GM12878 (cell line): Measurements from ENCODE around the gene IGHMBP2. TPM values are rescaled to one million over a fixed set of nuclear protein-coding genes. Genes with fewer than 3 reads are reported as not detected.

ENCODE experiments used
- ATAC-seq: fragments of 200-7000 bp; cut with Tn5 transposase; 3 replicates; pipeline ENCODE4 v1.9.1; 2020; ENCODE audit warnings: mild to moderate bottlenecking, moderate library complexity
- BruUV-seq: library from RNA; stranded (reverse); fragments of 400-500 nt; replicated peaks from 2 replicates; lab custom pipeline; 2021; lab: Mats Ljungman, UMichigan
- CTCF ChIA-PET: fragments of 300-600 bp; sonication (Branson Sonifier 250); formaldehyde crosslinking; extraction: SDS; loops from one replicate; lab custom pipeline; 2021; ENCODE audit warnings: inconsistent platforms; lab: Yijun Ruan, JAX
- POLR2A ChIA-PET: fragments of 350-600 bp; formaldehyde crosslinking; extraction: SDS; loops from one replicate; lab custom pipeline; 2021; ENCODE audit warnings: inconsistent platforms; lab: Charles Lee
- RAD21 ChIA-PET: fragments of 300-600 bp; sonication (Branson Sonifier 250); formaldehyde crosslinking; loops from one replicate; lab custom pipeline; 2023; ENCODE audit warnings: antibody characterized with exemption; ENCODE audit not compliant: unreplicated experiment; lab: Charles Lee
- SMC1A ChIA-PET: fragments of 300-600 bp; sonication (Branson Sonifier 250); formaldehyde crosslinking; loops from one replicate; lab custom pipeline; 2023; ENCODE audit not compliant: unreplicated experiment, uncharacterized antibody; lab: Charles Lee
- DNase-seq: peaks from one replicate; pipeline ENCODE4 v3.0.0-alpha.2; 2011; ENCODE audit warnings: low read depth, low spot score
- FAIRE-seq: peaks from 3 replicates; lab custom pipeline; 2011; peaks lifted over from hg19 to GRCh38; lab: Jason Lieb, UNC
- H2AFZ ChIP-seq: 2 replicates; pipeline ENCODE4 v1.6.0; 2011; ENCODE audit warnings: low read depth, low read length, control low read depth; ENCODE audit not compliant: control insufficient read depth
- H3K27ac ChIP-seq: 2 replicates; pipeline ENCODE4 v1.5.1; 2011; ENCODE audit warnings: control low read depth; ENCODE audit not compliant: control insufficient read depth, insufficient read depth
- H3K27me3 ChIP-seq, 2 experiments: replicated peaks in 1 of 2; 2 replicates each; pipeline versions ENCODE4 v1.6.0 to v1.6.1; 2011; ENCODE audit warnings: low read length in 1 of 2; ENCODE audit not compliant: control insufficient read depth in 2 of 2, insufficient read depth in 2 of 2
- H3K36me3 ChIP-seq, 2 experiments: 2 replicates each; pipeline ENCODE4 v1.5.1; 2011; ENCODE audit warnings: low read length in 1 of 2; ENCODE audit not compliant: control insufficient read depth in 2 of 2, insufficient read depth in 2 of 2
- H3K4me1 ChIP-seq: 2 replicates; pipeline ENCODE4 v1.6.1; 2011; ENCODE audit warnings: mild to moderate bottlenecking, low read length, moderate library complexity, mixed read lengths; ENCODE audit not compliant: control insufficient read depth, insufficient read depth
- H3K4me2 ChIP-seq: 2 replicates; pipeline ENCODE4 v1.6.0; 2011; ENCODE audit warnings: control low read depth; ENCODE audit not compliant: control insufficient read depth, insufficient read depth
- H3K4me3 ChIP-seq: fragments of 200-600 bp; sonication (generic); 2 replicates; pipeline ENCODE4 v1.5.1; 2016
- H3K79me2 ChIP-seq: 2 replicates; pipeline ENCODE4 v1.6.0; 2011; ENCODE audit warnings: low read length; ENCODE audit not compliant: control insufficient read depth, insufficient read depth
- H3K9ac ChIP-seq: 2 replicates; pipeline ENCODE4 v1.8.0; 2011; ENCODE audit warnings: low read length, control low read depth, mixed read lengths; ENCODE audit not compliant: control insufficient read depth, insufficient read depth
- H3K9me3 ChIP-seq: replicated peaks from 3 replicates; pipeline ENCODE4 v1.5.1; 2011; ENCODE audit warnings: mild to moderate bottlenecking, low read length; ENCODE audit not compliant: control insufficient read depth, insufficient read depth
- H4K20me1 ChIP-seq: 2 replicates; pipeline ENCODE4 v1.6.0; 2011; ENCODE audit not compliant: control insufficient read depth, insufficient read depth
- BHLHE40 ChIP-seq, 2 experiments: fragments of 450-650 bp in 1 of 2; IDR thresholded peaks; 2 replicates each; pipeline ENCODE4 v1.6.1; 2011 to 2017; ENCODE audit warnings: low read depth in 2 of 2, borderline replicate concordance in 1 of 2, improper control_type of control experiment in 1 of 2, low read length in 1 of 2, mild to moderate bottlenecking in 1 of 2
- CHD4 ChIP-seq: fragments of 200-600 bp; sonication (generic); IDR thresholded peaks from 2 replicates; pipeline ENCODE4 v1.6.1; 2016; ENCODE audit warnings: mild to moderate bottlenecking
- GATAD2B ChIP-seq: fragments of 450-650 bp; conservative IDR thresholded peaks from 2 replicates; pipeline ENCODE4 v1.6.1; 2017; ENCODE audit warnings: low read depth, mild to moderate bottlenecking, moderate library complexity
- HDAC2 ChIP-seq: fragments of 200-600 bp; sonication (generic); IDR thresholded peaks from 2 replicates; pipeline ENCODE4 v1.6.1; 2017
- NFXL1 ChIP-seq: fragments of 450-650 bp; IDR thresholded peaks from 2 replicates; pipeline ENCODE4 v1.6.1; 2017; ENCODE audit warnings: antibody characterized with exemption, mild to moderate bottlenecking, borderline replicate concordance
- SP1 ChIP-seq: IDR thresholded peaks from one replicate; pipeline ENCODE4 v1.6.1; 2011; ENCODE audit warnings: low read depth, low read length
- TBL1XR1 ChIP-seq: IDR thresholded peaks from 2 replicates; pipeline ENCODE4 v1.6.1; 2012; ENCODE audit warnings: low read depth, low read length, improper control_type of control experiment
- ZZZ3 ChIP-seq: IDR thresholded peaks from 2 replicates; pipeline ENCODE4 v1.6.1; 2011; ENCODE audit warnings: low read depth; ENCODE audit not compliant: control insufficient read depth, insufficient read length
- WGBS: methylation state at CpG from one replicate; pipeline ENCODE4 v1.1.6; 2016; ENCODE audit warnings: low lambda C conversion rate; ENCODE audit not compliant: insufficient replicate concordance, insufficient coverage; ENCODE audit errors: missing lambda C conversion rate; 5-methylcytosine and 5-hydroxymethylcytosine counted together
- in situ Hi-C: fragments of 300-500 bp; cut with MboI; formaldehyde crosslinking; loops from 9 replicates; pipeline ENCODE4 v1.14.3; 2018; ENCODE audit warnings: mixed read lengths
- intact Hi-C: fragments of 100-400 bp; cut with micrococcal nuclease; formaldehyde crosslinking; loops from one replicate; pipeline ENCODE4 v1.14.2; 2022; ENCODE audit not compliant: unreplicated experiment
- polyA plus RNA-seq, 11 experiments: library from polyadenylated mRNA; depleted of rRNA in 4 of 11; unstranded in 6 of 11; stranded (reverse) in 5 of 11; fragments of >200 nt; fragmentation: Nextera tagmentation in 4 of 11; fragmentation: Illumina TruSeq in 1 of 11; extraction: Ambion mirVana in 4 of 11; extraction: Trizol in 1 of 11; gene quantifications; 1 replicate in 1 of 11; 2 replicates in 10 of 11; pipeline versions ENCODE4 v1.2.1 to v1.2.3, GENCODE V29; 2011 to 2016; ENCODE audit warnings: inconsistent platforms in 2 of 11, missing spikeins in 2 of 11, low read depth in 1 of 11
- total RNA-seq, 4 experiments: library from RNA; depleted of rRNA in 3 of 4; stranded (reverse); fragments of >200 nt in 3 of 4; fragmentation: Illumina TruSeq in 1 of 4; extraction: Trizol in 1 of 4; gene quantifications; 2 replicates each; pipeline versions ENCODE4 v1.2.1 to v1.2.3, GENCODE V29; 2013 to 2021
- TF ChIP-seq, protein P1 (sequence below): IDR thresholded peaks from 2 replicates; pipeline ENCODE4 v1.6.1; 2012; ENCODE audit warnings: low read depth, low read length, improper control_type of control experiment
- TF ChIP-seq, protein P2 (sequence below): IDR thresholded peaks from 2 replicates; pipeline ENCODE4 v1.6.1; 2012; ENCODE audit warnings: improper control_type of control experiment, low read depth, low read length; ENCODE audit not compliant: insufficient replicate concordance
- TF ChIP-seq, protein P3 (sequence below): fragments of 450-650 bp; IDR thresholded peaks from 2 replicates; pipeline ENCODE4 v1.6.1; 2017; ENCODE audit warnings: borderline replicate concordance

The IGHMBP2 gene
- total and polyA plus RNA-seq, 10 of the 15 experiments (the other 5 are each of a cell fraction or from before 2014, with no cell fraction given), result 1.4 to 20.1 (median 11.2) TPM

DNA sequence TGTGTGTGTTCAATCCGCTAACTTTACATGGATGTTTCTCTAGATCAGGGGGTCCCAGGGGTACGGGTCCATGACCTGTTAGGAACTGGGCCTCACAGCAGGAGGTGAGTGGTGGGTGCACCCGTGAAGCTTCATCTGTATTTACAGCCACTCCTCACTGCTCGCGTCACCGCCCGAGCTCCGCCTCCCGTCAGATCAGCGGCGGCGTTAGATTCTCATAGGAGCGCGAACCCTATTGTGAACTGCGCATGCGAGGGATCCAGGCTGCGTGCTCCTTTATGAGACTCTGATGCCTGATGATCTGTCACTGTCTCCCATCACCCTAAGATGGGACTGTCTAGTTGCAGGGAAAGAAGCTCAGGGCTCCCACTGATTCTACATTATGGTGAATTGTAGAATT lies 45.2 kb downstream of the IGHMBP2 start:
- CTCF ChIA-PET, result no interaction called here
- BruUV-seq, result no TSS peak
- SMC1A ChIA-PET, result no interaction called here
- POLR2A ChIA-PET, result no interaction called here
- FAIRE-seq (no peak), ATAC-seq (no peak), DNase-seq (no peak)
- WGBS, result 87% methylated on average over 17 of the region's 17 CpGs
- in situ Hi-C loops (no loop called here), intact Hi-C loops (loop anchor here (5.0 kb wide), 1 partner anchor 138 kb away; no protein-coding TSS in a partner anchor)
- Histone ChIP-seq H3K27ac (no peak overlapping the region), H3K79me2 (no peaks in the 10 kb centered on the region), H3K27me3 (no peaks in the 10 kb centered on the region), H3K4me3 (no peak overlapping the region), H3K4me2 (no peak overlapping the region), H3K4me1 (no peaks in the 10 kb centered on the region), H4K20me1 (no peaks in the 10 kb centered on the region), H2AFZ (no peak overlapping the region), H3K36me3 (no peaks in the 10 kb centered on the region), H3K9ac (no peak overlapping the region), H3K9me3 (no peaks in the 10 kb centered on the region)
- no peak for TF ChIP-seq HDAC2
- TF ChIP-seq, protein P1, sequence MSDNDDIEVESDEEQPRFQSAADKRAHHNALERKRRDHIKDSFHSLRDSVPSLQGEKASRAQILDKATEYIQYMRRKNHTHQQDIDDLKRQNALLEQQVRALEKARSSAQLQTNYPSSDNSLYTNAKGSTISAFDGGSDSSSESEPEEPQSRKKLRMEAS, result no peak
- no peak for TF ChIP-seq CHD4
- TF ChIP-seq SP1, result no peak
- no peak for TF ChIP-seq GATAD2B
- no peak for TF ChIP-seq TBL1XR1
- TF ChIP-seq ZZZ3, result no peak
- no peak for TF ChIP-seq BHLHE40 (IDR thresholded peaks at IDR 0.05; ENCODE audit: borderline replicate concordance in 1 of 2, low read depth in 2 of 2, low read length in 1 of 2)
- TF ChIP-seq, protein P2, sequence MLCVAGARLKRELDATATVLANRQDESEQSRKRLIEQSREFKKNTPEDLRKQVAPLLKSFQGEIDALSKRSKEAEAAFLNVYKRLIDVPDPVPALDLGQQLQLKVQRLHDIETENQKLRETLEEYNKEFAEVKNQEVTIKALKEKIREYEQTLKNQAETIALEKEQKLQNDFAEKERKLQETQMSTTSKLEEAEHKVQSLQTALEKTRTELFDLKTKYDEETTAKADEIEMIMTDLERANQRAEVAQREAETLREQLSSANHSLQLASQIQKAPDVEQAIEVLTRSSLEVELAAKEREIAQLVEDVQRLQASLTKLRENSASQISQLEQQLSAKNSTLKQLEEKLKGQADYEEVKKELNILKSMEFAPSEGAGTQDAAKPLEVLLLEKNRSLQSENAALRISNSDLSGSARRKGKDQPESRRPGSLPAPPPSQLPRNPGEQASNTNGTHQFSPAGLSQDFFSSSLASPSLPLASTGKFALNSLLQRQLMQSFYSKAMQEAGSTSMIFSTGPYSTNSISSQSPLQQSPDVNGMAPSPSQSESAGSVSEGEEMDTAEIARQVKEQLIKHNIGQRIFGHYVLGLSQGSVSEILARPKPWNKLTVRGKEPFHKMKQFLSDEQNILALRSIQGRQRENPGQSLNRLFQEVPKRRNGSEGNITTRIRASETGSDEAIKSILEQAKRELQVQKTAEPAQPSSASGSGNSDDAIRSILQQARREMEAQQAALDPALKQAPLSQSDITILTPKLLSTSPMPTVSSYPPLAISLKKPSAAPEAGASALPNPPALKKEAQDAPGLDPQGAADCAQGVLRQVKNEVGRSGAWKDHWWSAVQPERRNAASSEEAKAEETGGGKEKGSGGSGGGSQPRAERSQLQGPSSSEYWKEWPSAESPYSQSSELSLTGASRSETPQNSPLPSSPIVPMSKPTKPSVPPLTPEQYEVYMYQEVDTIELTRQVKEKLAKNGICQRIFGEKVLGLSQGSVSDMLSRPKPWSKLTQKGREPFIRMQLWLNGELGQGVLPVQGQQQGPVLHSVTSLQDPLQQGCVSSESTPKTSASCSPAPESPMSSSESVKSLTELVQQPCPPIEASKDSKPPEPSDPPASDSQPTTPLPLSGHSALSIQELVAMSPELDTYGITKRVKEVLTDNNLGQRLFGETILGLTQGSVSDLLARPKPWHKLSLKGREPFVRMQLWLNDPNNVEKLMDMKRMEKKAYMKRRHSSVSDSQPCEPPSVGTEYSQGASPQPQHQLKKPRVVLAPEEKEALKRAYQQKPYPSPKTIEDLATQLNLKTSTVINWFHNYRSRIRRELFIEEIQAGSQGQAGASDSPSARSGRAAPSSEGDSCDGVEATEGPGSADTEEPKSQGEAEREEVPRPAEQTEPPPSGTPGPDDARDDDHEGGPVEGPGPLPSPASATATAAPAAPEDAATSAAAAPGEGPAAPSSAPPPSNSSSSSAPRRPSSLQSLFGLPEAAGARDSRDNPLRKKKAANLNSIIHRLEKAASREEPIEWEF, result no peak
- TF ChIP-seq NFXL1, result no peak
- TF ChIP-seq, protein P3, sequence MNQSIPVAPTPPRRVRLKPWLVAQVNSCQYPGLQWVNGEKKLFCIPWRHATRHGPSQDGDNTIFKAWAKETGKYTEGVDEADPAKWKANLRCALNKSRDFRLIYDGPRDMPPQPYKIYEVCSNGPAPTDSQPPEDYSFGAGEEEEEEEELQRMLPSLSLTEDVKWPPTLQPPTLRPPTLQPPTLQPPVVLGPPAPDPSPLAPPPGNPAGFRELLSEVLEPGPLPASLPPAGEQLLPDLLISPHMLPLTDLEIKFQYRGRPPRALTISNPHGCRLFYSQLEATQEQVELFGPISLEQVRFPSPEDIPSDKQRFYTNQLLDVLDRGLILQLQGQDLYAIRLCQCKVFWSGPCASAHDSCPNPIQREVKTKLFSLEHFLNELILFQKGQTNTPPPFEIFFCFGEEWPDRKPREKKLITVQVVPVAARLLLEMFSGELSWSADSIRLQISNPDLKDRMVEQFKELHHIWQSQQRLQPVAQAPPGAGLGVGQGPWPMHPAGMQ, result no peak
- RAD21 ChIA-PET, result no interaction called here
